HepG2 (cell line): ENCODE measurements around the gene RIPK1. TPM values are rescaled to one million over a fixed set of nuclear protein-coding genes. Genes with fewer than 3 reads are reported as not detected.
A peak's percentile ranks its signal among the peaks of the same experiment; 100 is the strongest.

Source experiments
- ADNP ChIP-seq: sonication (generic); formaldehyde crosslinking; IDR thresholded peaks from 2 replicates; pipeline ENCODE4 v1.4.0; 2020; ENCODE audit warnings: missing genetic modification reagents
- ATAD3A ChIP-seq: sonication (generic); formaldehyde crosslinking; IDR thresholded peaks from 2 replicates; pipeline ENCODE4 v1.4.0; 2020; ENCODE audit warnings: missing genetic modification reagents
- DNMT3B ChIP-seq: conservative IDR thresholded peaks from 2 replicates; pipeline ENCODE4 v1.6.1; 2016; ENCODE audit warnings: missing biosample characterization, control low read depth
- FOXK1 ChIP-seq: sonication (generic); formaldehyde crosslinking; IDR thresholded peaks from 2 replicates; pipeline ENCODE4 v1.4.0; 2020; ENCODE audit warnings: low read depth, missing genetic modification reagents, borderline replicate concordance
- HCFC1 ChIP-seq: fragments of 150-350 bp; IDR thresholded peaks from 2 replicates; pipeline ENCODE4 v1.6.1; 2014; ENCODE audit warnings: low read depth, low read length
- HNRNPK ChIP-seq: fragments of 200-400 bp; formaldehyde crosslinking; IDR thresholded peaks from 2 replicates; pipeline ENCODE4 v1.6.1; 2018; ENCODE audit warnings: low read length, low read depth, moderate library complexity, mild to moderate bottlenecking; ENCODE audit not compliant: poor library complexity, severe bottlenecking
- ISL2 ChIP-seq: sonication (generic); formaldehyde crosslinking; IDR thresholded peaks from 2 replicates; pipeline ENCODE4 v1.5.0; 2020; ENCODE audit warnings: missing genetic modification reagents
- MLLT10 ChIP-seq: sonication (generic); formaldehyde crosslinking; IDR thresholded peaks from 2 replicates; pipeline ENCODE4 v1.4.0; 2020; ENCODE audit warnings: missing genetic modification reagents
- ZC3H13 ChIP-seq: sonication (generic); formaldehyde crosslinking; IDR thresholded peaks from 2 replicates; pipeline ENCODE4 v1.8.1; 2023; ENCODE audit warnings: mild to moderate bottlenecking, missing genetic modification reagents, moderate library complexity
- ZMYM2 ChIP-seq: sonication (generic); formaldehyde crosslinking; IDR thresholded peaks from 2 replicates; pipeline ENCODE4 v1.8.0; 2022; ENCODE audit warnings: mild to moderate bottlenecking, missing genetic modification reagents
- ZNF160 ChIP-seq: sonication (generic); formaldehyde crosslinking; IDR thresholded peaks from 2 replicates; pipeline ENCODE4 v1.8.0; 2022; ENCODE audit warnings: mild to moderate bottlenecking, inconsistent platforms, missing genetic modification reagents
- ZNF468 ChIP-seq: sonication (generic); formaldehyde crosslinking; IDR thresholded peaks from 2 replicates; pipeline ENCODE4 v1.8.0; 2022; ENCODE audit warnings: mild to moderate bottlenecking, moderate library complexity, missing genetic modification reagents
- ZNF713 ChIP-seq: sonication (generic); formaldehyde crosslinking; IDR thresholded peaks from 2 replicates; pipeline ENCODE4 v1.4.0; 2020; ENCODE audit warnings: mild to moderate bottlenecking, missing genetic modification reagents
- ZNF879 ChIP-seq: sonication (generic); formaldehyde crosslinking; IDR thresholded peaks from 2 replicates; pipeline ENCODE4 v1.8.1; 2023; ENCODE audit warnings: missing genetic modification reagents
- polyA plus RNA-seq, 8 experiments: library from polyadenylated mRNA; depleted of rRNA in 3 of 8; stranded (reverse) in 7 of 8; unstranded in 1 of 8; fragments of >200 nt; fragmentation: Illumina TruSeq in 4 of 8; extraction: Trizol in 4 of 8; gene quantifications; 2 replicates each; pipeline versions ENCODE4 v1.2.1 to v1.2.3, GENCODE V29; 2011 to 2016; ENCODE audit warnings: low read depth in 4 of 8, missing spikeins in 1 of 8, mixed read lengths in 1 of 8; ENCODE audit not compliant: insufficient read depth in 1 of 8
- total RNA-seq, 5 experiments: library from RNA; depleted of rRNA; stranded (reverse); fragments of >200 nt; fragmentation: Illumina TruSeq; extraction: Trizol; gene quantifications; 2 replicates each; pipeline ENCODE4 v1.2.3, GENCODE V29; 2016; ENCODE audit warnings: low read depth in 1 of 5
- TF ChIP-seq, protein P1 (sequence below): sonication (generic); formaldehyde crosslinking; conservative IDR thresholded peaks from 2 replicates; pipeline ENCODE4 v1.4.0; 2020; ENCODE audit warnings: missing genetic modification reagents
- TF ChIP-seq, protein P2 (sequence below): sonication (generic); formaldehyde crosslinking; IDR thresholded peaks from 2 replicates; pipeline ENCODE4 v1.5.1; 2020; ENCODE audit warnings: missing genetic modification reagents, mild to moderate bottlenecking, borderline replicate concordance
- TF ChIP-seq, protein P3 (sequence below): sonication (generic); formaldehyde crosslinking; IDR thresholded peaks from 2 replicates; pipeline ENCODE4 v1.4.0; 2020; ENCODE audit warnings: missing genetic modification reagents, low read depth, mild to moderate bottlenecking, borderline replicate concordance
- TF ChIP-seq, protein P4 (sequence below): sonication (generic); formaldehyde crosslinking; IDR thresholded peaks from 2 replicates; pipeline ENCODE4 v1.4.0; 2020; ENCODE audit warnings: low read depth, mild to moderate bottlenecking, missing genetic modification reagents
- TF ChIP-seq, protein P5 (sequence below): sonication (generic); formaldehyde crosslinking; IDR thresholded peaks from 2 replicates; pipeline ENCODE4 v1.8.0; 2022; ENCODE audit warnings: missing genetic modification reagents, mild to moderate bottlenecking, moderate library complexity, borderline replicate concordance
- TF ChIP-seq, protein P6 (sequence below): sonication (generic); formaldehyde crosslinking; IDR thresholded peaks from 2 replicates; pipeline ENCODE4 v1.4.0; 2020; ENCODE audit warnings: missing genetic modification reagents

RIPK1 gene
- total and polyA plus RNA-seq, 2 of the 13 experiments (the other 11 are each of a cell fraction or from before 2014, with no cell fraction given) = 9.0 to 10.3 TPM

DNA sequence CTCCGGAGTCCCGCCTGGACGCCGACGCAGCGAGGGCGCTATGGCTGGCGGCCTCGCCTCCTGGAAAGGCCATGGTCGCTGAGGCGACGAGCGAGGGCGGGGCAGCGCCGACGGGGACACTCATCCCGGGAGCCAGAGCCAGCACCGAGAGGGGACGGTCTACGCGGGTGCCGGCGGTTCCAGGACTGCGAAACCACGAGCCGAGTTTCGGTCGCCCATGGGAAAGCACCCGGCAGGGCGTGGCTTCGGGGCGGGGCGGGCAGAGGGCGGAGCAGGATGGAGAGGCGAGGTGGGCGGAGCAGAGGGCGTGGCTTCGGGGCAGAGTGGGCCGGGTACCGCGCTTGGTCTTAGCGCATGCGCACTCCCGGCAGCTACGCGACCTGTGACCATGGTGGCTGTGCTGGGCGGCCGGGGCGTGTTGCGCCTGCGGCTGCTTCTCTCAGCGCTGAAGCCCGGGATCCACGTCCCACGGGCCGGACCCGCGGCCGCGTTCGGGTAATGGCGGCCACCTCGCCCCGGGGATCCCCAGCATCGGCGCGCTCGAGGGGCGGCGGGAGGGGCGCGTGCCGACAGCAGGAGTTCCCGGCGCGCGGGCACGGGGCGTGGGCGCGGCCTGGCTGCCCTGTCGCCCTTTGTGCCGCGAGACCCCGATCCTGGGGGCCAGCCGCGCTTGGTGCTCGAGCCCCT is 50.2 kb downstream of the RIPK1 start, which contains the start of gene BPHL (continued):
- TF ChIP-seq HNRNPK (peak; percentile 51), ZC3H13 (peak; percentile 93), MLLT10 (CRISPR knock-in tag) (no peak), ZNF713 (no peak), ZMYM2 (CRISPR knock-in tag) (peak; percentile 10; the same call in 1 of the 2 replicates), DNMT3B (CRISPR knock-in tag) (no peak), HCFC1 (no peak), ATAD3A (CRISPR knock-in tag) (no peak), ZNF879 (peak; percentile 89; the same call in 1 of the 2 replicates), ADNP (CRISPR knock-in tag) (no peak), ZNF160 (no peak; the same call in none of the 2 replicates), FOXK1 (CRISPR knock-in tag) (peak; percentile 58), ZNF468 (CRISPR knock-in tag) (no peak), ISL2 (CRISPR knock-in tag) (peak; percentile 76)
- TF ChIP-seq, protein P1, sequence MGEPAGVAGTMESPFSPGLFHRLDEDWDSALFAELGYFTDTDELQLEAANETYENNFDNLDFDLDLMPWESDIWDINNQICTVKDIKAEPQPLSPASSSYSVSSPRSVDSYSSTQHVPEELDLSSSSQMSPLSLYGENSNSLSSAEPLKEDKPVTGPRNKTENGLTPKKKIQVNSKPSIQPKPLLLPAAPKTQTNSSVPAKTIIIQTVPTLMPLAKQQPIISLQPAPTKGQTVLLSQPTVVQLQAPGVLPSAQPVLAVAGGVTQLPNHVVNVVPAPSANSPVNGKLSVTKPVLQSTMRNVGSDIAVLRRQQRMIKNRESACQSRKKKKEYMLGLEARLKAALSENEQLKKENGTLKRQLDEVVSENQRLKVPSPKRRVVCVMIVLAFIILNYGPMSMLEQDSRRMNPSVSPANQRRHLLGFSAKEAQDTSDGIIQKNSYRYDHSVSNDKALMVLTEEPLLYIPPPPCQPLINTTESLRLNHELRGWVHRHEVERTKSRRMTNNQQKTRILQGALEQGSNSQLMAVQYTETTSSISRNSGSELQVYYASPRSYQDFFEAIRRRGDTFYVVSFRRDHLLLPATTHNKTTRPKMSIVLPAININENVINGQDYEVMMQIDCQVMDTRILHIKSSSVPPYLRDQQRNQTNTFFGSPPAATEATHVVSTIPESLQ (CRISPR knock-in tag) = 0 out of 2 replicates have a peak, but pooled peaks have one; percentile 93
- TF ChIP-seq, protein P2, sequence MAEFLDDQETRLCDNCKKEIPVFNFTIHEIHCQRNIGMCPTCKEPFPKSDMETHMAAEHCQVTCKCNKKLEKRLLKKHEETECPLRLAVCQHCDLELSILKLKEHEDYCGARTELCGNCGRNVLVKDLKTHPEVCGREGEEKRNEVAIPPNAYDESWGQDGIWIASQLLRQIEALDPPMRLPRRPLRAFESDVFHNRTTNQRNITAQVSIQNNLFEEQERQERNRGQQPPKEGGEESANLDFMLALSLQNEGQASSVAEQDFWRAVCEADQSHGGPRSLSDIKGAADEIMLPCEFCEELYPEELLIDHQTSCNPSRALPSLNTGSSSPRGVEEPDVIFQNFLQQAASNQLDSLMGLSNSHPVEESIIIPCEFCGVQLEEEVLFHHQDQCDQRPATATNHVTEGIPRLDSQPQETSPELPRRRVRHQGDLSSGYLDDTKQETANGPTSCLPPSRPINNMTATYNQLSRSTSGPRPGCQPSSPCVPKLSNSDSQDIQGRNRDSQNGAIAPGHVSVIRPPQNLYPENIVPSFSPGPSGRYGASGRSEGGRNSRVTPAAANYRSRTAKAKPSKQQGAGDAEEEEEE = peak; percentile 64; the same call in 1 of the 2 replicates
- TF ChIP-seq, protein P3, sequence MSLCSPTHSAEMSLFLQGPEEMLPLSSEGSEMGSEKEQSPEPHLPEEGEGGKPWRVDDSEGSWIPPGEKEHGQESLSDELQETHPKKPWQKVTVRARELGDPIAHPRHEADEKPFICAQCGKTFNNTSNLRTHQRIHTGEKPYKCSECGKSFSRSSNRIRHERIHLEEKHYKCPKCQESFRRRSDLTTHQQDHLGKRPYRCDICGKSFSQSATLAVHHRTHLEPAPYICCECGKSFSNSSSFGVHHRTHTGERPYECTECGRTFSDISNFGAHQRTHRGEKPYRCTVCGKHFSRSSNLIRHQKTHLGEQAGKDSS (CRISPR knock-in tag) = peak; percentile 93; the same call in 1 of the 2 replicates
- TF ChIP-seq, protein P4, sequence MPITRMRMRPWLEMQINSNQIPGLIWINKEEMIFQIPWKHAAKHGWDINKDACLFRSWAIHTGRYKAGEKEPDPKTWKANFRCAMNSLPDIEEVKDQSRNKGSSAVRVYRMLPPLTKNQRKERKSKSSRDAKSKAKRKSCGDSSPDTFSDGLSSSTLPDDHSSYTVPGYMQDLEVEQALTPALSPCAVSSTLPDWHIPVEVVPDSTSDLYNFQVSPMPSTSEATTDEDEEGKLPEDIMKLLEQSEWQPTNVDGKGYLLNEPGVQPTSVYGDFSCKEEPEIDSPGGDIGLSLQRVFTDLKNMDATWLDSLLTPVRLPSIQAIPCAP = no peak; the same call in 1 of the 2 replicates
- TF ChIP-seq, protein P5, sequence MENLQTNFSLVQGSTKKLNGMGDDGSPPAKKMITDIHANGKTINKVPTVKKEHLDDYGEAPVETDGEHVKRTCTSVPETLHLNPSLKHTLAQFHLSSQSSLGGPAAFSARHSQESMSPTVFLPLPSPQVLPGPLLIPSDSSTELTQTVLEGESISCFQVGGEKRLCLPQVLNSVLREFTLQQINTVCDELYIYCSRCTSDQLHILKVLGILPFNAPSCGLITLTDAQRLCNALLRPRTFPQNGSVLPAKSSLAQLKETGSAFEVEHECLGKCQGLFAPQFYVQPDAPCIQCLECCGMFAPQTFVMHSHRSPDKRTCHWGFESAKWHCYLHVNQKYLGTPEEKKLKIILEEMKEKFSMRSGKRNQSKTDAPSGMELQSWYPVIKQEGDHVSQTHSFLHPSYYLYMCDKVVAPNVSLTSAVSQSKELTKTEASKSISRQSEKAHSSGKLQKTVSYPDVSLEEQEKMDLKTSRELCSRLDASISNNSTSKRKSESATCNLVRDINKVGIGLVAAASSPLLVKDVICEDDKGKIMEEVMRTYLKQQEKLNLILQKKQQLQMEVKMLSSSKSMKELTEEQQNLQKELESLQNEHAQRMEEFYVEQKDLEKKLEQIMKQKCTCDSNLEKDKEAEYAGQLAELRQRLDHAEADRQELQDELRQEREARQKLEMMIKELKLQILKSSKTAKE (CRISPR knock-in tag) = peak; percentile 66
- TF ChIP-seq, protein P6, sequence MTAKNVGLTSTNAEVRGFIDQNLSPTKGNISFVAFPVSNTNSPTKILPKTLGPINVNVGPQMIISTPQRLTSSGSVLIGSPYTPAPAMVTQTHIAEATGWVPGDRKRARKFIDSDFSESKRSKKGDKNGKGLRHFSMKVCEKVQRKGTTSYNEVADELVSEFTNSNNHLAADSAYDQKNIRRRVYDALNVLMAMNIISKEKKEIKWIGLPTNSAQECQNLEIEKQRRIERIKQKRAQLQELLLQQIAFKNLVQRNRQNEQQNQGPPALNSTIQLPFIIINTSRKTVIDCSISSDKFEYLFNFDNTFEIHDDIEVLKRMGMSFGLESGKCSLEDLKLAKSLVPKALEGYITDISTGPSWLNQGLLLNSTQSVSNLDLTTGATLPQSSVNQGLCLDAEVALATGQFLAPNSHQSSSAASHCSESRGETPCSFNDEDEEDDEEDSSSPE (CRISPR knock-in tag) = peak; percentile 79
